Measurements from ENCODE around the gene ARHGEF2. TPM values are rescaled to one million over a fixed set of nuclear protein-coding genes. Genes with fewer than 3 reads are reported as not detected.

Gene ARHGEF2
- total and polyA plus RNA-seq, 2 donors (not counting 3 experiments of a cell fraction or from before 2014, with no cell fraction given) = 59.2 to 118 TPM

DNA sequence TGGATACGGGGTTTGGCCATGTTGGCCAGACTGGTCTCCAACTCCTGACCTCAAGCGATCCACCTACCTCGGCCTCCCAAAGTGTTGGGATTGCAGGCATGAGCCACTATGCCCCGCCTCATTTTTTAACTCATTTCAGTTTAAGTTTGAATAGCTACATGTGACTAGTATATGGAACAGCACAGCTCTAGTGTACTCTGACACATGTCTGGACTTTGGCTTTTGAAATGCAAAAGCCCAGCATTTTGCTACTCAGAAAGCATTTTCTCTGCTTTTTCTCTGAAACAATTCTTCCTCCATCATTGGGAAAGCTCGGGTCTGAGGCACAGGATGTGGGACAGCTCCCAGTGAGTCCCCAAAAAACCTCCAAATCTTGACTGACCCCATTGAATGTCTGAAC, 46.5 kb upstream of the ARHGEF2 start:
- Histone ChIP-seq H3K9ac (replicated peaks; ENCODE audit: extremely low read depth, insufficient read depth, low read length) (no peak overlapping the region), H3K79me2 (ENCODE audit: control insufficient read depth, insufficient read depth, low read length) (peaks cover 7% of the 10 kb centered on the region), H3K4me2 (ENCODE audit: insufficient read depth, low read length) (no peak overlapping the region), H3K27me3 (ENCODE audit: control insufficient read depth in 2 of 2, insufficient read depth in 2 of 2, low read length in 2 of 2) (no peaks in the 10 kb centered on the region), H3K4me3 (replicated peaks in 1 of 3; ENCODE audit: insufficient read depth in 1 of 3, low read depth in 1 of 3, low read length in 3 of 3) (no peak overlapping the region), H3K9me3 (replicated peaks; ENCODE audit: control insufficient read depth, insufficient read depth, low read length) (no peaks in the 10 kb centered on the region), H2AFZ (ENCODE audit: low read depth, low read length) (no peak overlapping the region), H3K9me1 (replicated peaks; ENCODE audit: control insufficient read depth, extremely low read depth, insufficient read depth, low read length) (no peaks in the 10 kb centered on the region), H3K4me1 (ENCODE audit: control insufficient read depth, extremely low read depth, insufficient read depth, low read length) (peaks cover 5% of the 10 kb centered on the region), H3K27ac (ENCODE audit: insufficient read depth, low read depth, low read length) (no peak overlapping the region), H3K36me3 (ENCODE audit: control insufficient read depth in 2 of 2, extremely low read depth in 1 of 2, insufficient read depth in 2 of 2, low read length in 2 of 2) (no peaks in the 10 kb centered on the region), H4K20me1 (replicated peaks; ENCODE audit: control insufficient read depth, extremely low read depth, insufficient read depth, low read length) (no peaks in the 10 kb centered on the region)
- no peak for TF ChIP-seq MYC (IDR thresholded peaks at IDR 0.05; ENCODE audit: low read depth, low read length)
- no peak for TF ChIP-seq FOS (IDR thresholded peaks at IDR 0.05; ENCODE audit: borderline replicate concordance, insufficient read depth, low read length)
- no peak for TF ChIP-seq POLR2A (IDR thresholded peaks at IDR 0.05; ENCODE audit: low read depth, low read length)
- no peak for TF ChIP-seq POLR2AphosphoS5 (IDR thresholded peaks at IDR 0.05; ENCODE audit: insufficient read depth, low read depth, low read length)
- TF ChIP-seq, protein P1, sequence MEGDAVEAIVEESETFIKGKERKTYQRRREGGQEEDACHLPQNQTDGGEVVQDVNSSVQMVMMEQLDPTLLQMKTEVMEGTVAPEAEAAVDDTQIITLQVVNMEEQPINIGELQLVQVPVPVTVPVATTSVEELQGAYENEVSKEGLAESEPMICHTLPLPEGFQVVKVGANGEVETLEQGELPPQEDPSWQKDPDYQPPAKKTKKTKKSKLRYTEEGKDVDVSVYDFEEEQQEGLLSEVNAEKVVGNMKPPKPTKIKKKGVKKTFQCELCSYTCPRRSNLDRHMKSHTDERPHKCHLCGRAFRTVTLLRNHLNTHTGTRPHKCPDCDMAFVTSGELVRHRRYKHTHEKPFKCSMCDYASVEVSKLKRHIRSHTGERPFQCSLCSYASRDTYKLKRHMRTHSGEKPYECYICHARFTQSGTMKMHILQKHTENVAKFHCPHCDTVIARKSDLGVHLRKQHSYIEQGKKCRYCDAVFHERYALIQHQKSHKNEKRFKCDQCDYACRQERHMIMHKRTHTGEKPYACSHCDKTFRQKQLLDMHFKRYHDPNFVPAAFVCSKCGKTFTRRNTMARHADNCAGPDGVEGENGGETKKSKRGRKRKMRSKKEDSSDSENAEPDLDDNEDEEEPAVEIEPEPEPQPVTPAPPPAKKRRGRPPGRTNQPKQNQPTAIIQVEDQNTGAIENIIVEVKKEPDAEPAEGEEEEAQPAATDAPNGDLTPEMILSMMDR (IDR thresholded peaks at IDR 0.05; ENCODE audit: extremely low read depth in 1 of 2, insufficient read depth in 1 of 2, low read depth in 1 of 2, low read length in 2 of 2) = no peak
- no peak for TF ChIP-seq GATA2 (IDR thresholded peaks at IDR 0.05; ENCODE audit: insufficient read depth, insufficient read length, low read depth, low read length)
- TF ChIP-seq, protein P2, sequence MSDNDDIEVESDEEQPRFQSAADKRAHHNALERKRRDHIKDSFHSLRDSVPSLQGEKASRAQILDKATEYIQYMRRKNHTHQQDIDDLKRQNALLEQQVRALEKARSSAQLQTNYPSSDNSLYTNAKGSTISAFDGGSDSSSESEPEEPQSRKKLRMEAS (IDR thresholded peaks at IDR 0.05; ENCODE audit: insufficient read depth, insufficient read length) = no peak
- no peak for TF ChIP-seq JUN (IDR thresholded peaks at IDR 0.05; ENCODE audit: borderline replicate concordance, insufficient read depth, insufficient read length, low read depth)
- TF ChIP-seq EZH2 (IDR thresholded peaks at IDR 0.05; ENCODE audit: borderline replicate concordance, low read depth, low read length, severe bottlenecking) = no peak
- BruUV-seq (replicated peaks) = no TSS peak
- CTCF ChIA-PET = interaction anchor here (1.0 to 2.6 kb wide), 5 partner anchors 13 to 45 kb away, joined by 3 to 92 read pairs (median 6); no protein-coding TSS in a partner anchor
- no peak for DNase-seq (ENCODE audit: low read depth, low spot score)
- POLR2A ChIA-PET = no interaction called here
- intact Hi-C loops (cut with micrococcal nuclease) (no loop called here), dilution Hi-C loops (cut with MboI; ENCODE audit: extremely low pct_ligation_motif_present, low sequenced_read_pairs) (no loop called here)
- no peak for FAIRE-seq

Data from endothelial cell of umbilical vein (primary cell).